ENCODE measurements around the gene CDKAL1.

DNA sequence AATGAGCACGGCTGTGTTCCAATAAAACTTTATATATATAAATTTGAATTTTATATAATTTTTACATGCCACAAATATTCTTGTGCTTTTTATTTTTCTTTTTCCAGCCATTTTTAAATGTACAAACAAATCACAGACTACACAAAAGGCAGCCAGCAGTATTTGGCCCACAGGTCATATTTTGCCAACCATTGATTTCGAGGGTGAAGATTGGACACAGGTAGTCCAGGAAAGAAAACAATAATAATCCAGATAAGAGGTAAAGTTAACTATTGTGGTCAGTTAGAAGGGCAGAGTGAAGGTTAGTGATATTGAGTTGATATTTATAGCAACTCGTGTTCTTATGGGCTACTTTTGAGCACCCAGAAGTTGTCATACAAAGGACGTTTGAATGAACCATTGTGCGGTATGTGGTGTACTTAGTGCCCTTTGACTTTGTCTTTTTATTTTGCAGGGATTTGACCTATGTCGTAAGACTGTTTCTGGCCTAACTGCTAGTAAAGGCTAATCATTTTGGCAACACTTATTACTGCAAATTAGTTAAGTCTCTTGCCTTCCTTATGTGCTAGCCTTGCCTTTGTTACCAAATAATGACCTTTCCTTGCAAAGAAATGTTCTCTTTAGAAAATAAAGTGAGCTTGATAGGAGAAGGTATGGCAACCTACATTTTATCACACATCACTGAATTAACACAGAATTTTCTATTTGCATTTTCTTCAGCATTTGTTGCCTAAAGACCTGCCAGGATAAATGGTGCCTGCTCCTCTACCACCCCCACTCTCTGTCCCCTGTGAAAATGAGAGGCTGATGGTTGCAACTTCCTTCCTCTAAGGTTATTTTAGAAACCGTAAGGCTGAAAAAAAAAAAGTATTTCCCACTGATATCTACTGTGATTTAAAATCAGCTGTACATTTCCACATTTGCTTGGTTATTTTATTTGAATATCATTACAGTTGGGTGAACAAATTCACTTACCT, 565.4 kb downstream of the CDKAL1 start:
- TF ChIP-seq, protein P1, sequence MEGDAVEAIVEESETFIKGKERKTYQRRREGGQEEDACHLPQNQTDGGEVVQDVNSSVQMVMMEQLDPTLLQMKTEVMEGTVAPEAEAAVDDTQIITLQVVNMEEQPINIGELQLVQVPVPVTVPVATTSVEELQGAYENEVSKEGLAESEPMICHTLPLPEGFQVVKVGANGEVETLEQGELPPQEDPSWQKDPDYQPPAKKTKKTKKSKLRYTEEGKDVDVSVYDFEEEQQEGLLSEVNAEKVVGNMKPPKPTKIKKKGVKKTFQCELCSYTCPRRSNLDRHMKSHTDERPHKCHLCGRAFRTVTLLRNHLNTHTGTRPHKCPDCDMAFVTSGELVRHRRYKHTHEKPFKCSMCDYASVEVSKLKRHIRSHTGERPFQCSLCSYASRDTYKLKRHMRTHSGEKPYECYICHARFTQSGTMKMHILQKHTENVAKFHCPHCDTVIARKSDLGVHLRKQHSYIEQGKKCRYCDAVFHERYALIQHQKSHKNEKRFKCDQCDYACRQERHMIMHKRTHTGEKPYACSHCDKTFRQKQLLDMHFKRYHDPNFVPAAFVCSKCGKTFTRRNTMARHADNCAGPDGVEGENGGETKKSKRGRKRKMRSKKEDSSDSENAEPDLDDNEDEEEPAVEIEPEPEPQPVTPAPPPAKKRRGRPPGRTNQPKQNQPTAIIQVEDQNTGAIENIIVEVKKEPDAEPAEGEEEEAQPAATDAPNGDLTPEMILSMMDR (IDR thresholded peaks at IDR 0.05; ENCODE audit: borderline replicate concordance, extremely low read depth, low read length, poor library complexity, severe bottlenecking), result no peak
- no peak for TF ChIP-seq EZH2 (IDR thresholded peaks at IDR 0.05; ENCODE audit: borderline replicate concordance, low read depth, low read length, severe bottlenecking)

Data from DND-41 (cell line).